Activated T-helper 2 cell treated with anti-CD3 and anti-CD28 coated beads, Interferon-gamma antibody, Interleukin-2, Interleukin-4, amounts not matched to agents 10 μg/mL and 5 μg/mL and 100 μg/mL, durations not matched to agents 14 hours and 24 hours and 36 hours (primary cell): Measurements from ENCODE around the gene RELL2. TPM values are rescaled to one million over a fixed set of nuclear protein-coding genes. Genes with fewer than 3 reads are reported as not detected.

Experiments used
- DNase-seq: peaks from one replicate; pipeline ENCODE4 v3.0.0; 2021; ENCODE audit warnings: low spot score
- H3K27ac Mint-ChIP-seq: one replicate; pipeline ENCODE4 v1.8.0; 2021; ENCODE audit warnings: mixed read lengths
- H3K27me3 Mint-ChIP-seq: one replicate; pipeline ENCODE4 v1.8.0; 2021; ENCODE audit warnings: low read depth, mixed read lengths
- H3K36me3 Mint-ChIP-seq: one replicate; pipeline ENCODE4 v1.8.0; 2021; ENCODE audit warnings: low read depth, mixed read lengths
- H3K4me1 Mint-ChIP-seq: one replicate; pipeline ENCODE4 v1.8.0; 2021; ENCODE audit warnings: low read depth, mixed read lengths
- H3K4me3 Mint-ChIP-seq: one replicate; pipeline ENCODE4 v1.8.0; 2021; ENCODE audit warnings: low read depth, mild to moderate bottlenecking, moderate library complexity, mixed read lengths
- H3K9me3 Mint-ChIP-seq: one replicate; pipeline ENCODE4 v1.8.0; 2021; ENCODE audit warnings: mixed read lengths
- intact Hi-C: fragments of 100-400 bp; cut with micrococcal nuclease; formaldehyde crosslinking; loops from one replicate; pipeline ENCODE4 v1.15.1; 2023
- total RNA-seq: library from RNA; stranded (reverse); gene quantifications from 2 replicates; pipeline ENCODE4 v1.2.3, GENCODE V29; 2022

Gene RELL2
- total RNA-seq, 1 donor from 2014 or later: 15.9 TPM

DNA sequence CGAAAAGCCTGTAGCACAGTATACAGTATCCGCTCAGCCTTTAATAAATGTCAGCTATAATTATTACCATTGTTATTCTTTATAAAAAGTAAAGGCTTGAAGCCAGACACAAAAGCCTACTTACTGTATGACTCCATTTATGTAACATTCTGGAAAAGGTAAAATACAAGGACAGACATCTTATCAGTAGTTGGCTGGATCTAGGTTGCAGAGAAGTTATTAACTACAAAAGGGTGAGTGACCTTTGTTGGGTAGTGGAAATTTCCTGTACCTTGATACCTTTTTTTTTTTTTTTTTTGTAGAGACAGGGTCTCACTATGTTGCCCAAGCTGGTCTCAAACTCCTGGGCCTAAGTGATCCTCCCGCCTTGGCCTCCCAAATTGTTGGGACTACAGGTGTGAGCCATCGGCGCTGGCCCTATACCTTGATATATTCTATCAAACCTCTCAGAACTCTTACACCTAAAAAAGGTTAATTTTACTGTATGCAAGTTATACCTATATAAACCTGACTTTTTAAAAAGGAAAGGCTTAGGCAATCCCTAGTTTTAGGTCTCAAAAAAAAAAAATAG lies 6.1 kb upstream of the RELL2 start:
- no peak overlapping the region for H3K4me3 Mint-ChIP-seq
- DNase-seq: no peak
- intact Hi-C loops: no loop called here
- H3K36me3 Mint-ChIP-seq: peaks cover 68% of the 10 kb centered on the region
- no peaks in the 10 kb centered on the region for H3K27me3 Mint-ChIP-seq
- H3K9me3 Mint-ChIP-seq: no peaks in the 10 kb centered on the region
- H3K4me1 Mint-ChIP-seq: peaks cover 25% of the 10 kb centered on the region
- no peak overlapping the region for H3K27ac Mint-ChIP-seq

DNA sequence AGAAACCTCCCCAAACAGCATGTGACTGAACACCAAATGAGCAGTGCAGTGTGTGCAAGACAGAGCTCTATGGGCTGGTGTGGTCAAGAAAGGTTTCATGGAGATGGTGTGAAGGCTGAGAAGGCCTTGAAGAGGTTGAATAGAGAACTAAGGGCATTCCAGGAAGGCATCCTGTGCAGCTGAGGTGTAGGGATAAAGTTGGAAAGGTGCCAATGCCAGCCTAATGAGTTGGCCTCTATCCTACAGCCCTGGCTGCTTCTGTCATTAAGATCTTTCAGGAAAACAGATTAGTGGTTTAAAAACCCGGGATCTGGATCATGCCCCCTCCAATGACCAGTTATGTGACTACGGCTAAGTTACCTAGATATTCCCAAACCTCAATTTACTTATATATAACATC lies 4.1 kb upstream of the RELL2 start:
- no peak overlapping the region for H3K27ac Mint-ChIP-seq
- intact Hi-C loops: no loop called here

DNA sequence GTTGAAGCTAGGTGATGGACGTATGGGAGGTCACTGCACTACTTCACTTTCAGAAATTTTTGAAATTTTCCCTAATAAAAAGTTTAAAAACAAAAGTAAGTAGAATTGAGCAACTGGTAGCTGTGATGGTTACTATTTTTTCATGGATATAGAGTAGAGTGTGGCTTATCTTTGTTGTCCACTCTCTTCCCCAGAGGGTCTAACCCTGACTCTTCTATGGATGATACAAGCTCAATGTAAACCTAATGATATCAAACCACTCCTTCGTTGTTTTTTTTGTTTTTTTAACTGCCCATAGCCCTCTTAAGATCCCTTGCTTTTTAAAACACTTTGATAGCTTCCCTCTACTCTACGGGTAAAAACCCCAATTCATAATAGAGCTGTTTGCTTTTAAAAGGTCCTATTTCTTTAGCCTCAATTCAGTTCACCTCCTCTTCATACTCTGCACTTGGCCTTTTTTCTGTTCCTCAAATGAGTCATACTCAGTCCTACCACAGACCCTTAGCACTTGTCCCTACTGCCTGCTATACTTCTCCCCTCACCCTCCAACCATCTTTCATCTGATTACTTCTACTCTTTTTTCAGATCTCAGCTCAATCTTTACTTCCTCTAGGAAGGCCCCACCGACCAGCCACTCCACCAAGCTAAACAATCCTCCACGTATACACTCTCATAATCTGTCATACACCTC lies 2.8 kb upstream of the RELL2 start:
- peak overlapping the region; percentile 56 for H3K27ac Mint-ChIP-seq
- no peak for DNase-seq
- H3K36me3 Mint-ChIP-seq: peaks cover 42% of the 10 kb centered on the region
- H3K9me3 Mint-ChIP-seq: no peaks in the 10 kb centered on the region
- peak overlapping the region; percentile 43 for H3K4me3 Mint-ChIP-seq
- H3K4me1 Mint-ChIP-seq: peaks cover 29% of the 10 kb centered on the region
- H3K27me3 Mint-ChIP-seq: no peaks in the 10 kb centered on the region
- intact Hi-C loops: no loop called here

More for the DNA sequence above, 4.1 kb upstream of the RELL2 start:
- H3K36me3 Mint-ChIP-seq: peaks cover 56% of the 10 kb centered on the region
- H3K27me3 Mint-ChIP-seq: no peaks in the 10 kb centered on the region
- no peaks in the 10 kb centered on the region for H3K9me3 Mint-ChIP-seq
- no peak for DNase-seq
- no peak overlapping the region for H3K4me3 Mint-ChIP-seq
- H3K4me1 Mint-ChIP-seq: peaks cover 29% of the 10 kb centered on the region

DNA sequence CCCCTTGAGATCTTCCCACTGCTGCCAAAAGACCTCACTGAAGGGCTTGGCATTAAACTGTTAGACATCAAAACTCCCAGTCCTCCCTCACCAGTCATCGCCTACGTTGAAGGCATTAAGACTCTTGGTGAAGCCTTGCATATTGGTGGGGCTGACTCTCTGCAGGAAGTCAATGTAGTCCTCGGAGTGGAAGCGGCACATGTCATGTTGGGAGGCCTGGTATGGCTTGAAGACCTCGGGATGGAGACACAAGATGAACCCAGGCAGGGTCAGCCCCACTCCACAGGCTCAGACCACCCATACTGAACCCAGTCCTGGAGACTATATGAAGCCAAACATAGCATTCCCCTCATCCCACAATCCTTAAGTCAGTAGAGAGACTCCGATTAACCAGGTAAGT lies 2.1 kb upstream of the RELL2 start:
- H3K27ac Mint-ChIP-seq: peak overlapping the region; percentile 11
- no peaks in the 10 kb centered on the region for H3K9me3 Mint-ChIP-seq
- peaks cover 35% of the 10 kb centered on the region for H3K36me3 Mint-ChIP-seq
- intact Hi-C loops: no loop called here
- peak overlapping the region; percentile 88 for H3K4me3 Mint-ChIP-seq
- H3K4me1 Mint-ChIP-seq: peaks cover 29% of the 10 kb centered on the region
- DNase-seq: no peak
- no peaks in the 10 kb centered on the region for H3K27me3 Mint-ChIP-seq

DNA sequence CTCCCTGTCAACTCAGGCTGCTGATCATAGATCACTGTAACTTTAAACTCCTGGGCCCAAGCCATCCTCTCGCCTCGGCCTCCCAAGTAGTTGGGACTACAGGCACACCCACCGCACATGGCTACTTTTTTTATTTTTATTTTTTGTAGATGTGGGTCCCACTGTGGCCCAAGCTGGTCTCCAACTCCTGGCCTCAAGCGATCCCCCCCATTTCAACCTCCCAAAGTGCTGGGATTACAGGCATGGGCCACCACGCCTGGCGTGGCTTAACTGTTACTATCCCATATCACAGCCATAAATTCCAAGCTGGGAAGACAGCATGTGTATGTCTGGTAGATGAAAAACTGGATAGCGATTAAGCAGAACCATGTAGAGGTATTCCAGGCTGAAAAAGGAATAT lies 1.2 kb upstream of the RELL2 start:
- Mint-ChIP-seq H3K27ac (no peak overlapping the region), H3K4me1 (peaks cover 29% of the 10 kb centered on the region), H3K9me3 (no peaks in the 10 kb centered on the region), H3K4me3 (peak overlapping the region; percentile 88), H3K36me3 (peaks cover 33% of the 10 kb centered on the region), H3K27me3 (no peaks in the 10 kb centered on the region)
- intact Hi-C loops: loop anchor here (1.0 kb wide), 3 partner anchors 16 to 43 kb away; partner anchors contain the start of genes DIAPH1 and FCHSD1
- no peak for DNase-seq

DNA sequence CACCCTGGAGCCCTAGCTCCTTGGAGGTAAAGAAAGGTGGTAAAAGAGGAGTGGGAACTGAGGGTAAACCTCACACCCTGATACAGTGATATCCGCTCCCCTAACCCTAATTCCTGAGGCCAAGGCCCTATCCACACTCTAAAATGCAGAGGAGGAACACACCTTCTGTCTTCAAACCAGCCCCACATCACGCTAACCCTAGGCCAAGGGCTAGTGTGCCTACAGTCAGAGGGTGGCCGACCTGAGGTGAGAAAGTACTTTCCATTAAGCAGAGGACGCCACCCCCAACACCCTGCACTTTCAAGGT lies 738 bp upstream of the RELL2 start:
- no peak for DNase-seq
- intact Hi-C loops: loop anchor here (1.0 kb wide), 3 partner anchors 15 to 44 kb away; partner anchors contain the start of genes DIAPH1 and FCHSD1
- Mint-ChIP-seq H3K27ac (peak overlapping the region; percentile 67), H3K4me1 (peaks cover 33% of the 10 kb centered on the region), H3K27me3 (no peaks in the 10 kb centered on the region), H3K4me3 (peak overlapping the region; percentile 88), H3K9me3 (no peaks in the 10 kb centered on the region), H3K36me3 (peaks cover 37% of the 10 kb centered on the region)

DNA sequence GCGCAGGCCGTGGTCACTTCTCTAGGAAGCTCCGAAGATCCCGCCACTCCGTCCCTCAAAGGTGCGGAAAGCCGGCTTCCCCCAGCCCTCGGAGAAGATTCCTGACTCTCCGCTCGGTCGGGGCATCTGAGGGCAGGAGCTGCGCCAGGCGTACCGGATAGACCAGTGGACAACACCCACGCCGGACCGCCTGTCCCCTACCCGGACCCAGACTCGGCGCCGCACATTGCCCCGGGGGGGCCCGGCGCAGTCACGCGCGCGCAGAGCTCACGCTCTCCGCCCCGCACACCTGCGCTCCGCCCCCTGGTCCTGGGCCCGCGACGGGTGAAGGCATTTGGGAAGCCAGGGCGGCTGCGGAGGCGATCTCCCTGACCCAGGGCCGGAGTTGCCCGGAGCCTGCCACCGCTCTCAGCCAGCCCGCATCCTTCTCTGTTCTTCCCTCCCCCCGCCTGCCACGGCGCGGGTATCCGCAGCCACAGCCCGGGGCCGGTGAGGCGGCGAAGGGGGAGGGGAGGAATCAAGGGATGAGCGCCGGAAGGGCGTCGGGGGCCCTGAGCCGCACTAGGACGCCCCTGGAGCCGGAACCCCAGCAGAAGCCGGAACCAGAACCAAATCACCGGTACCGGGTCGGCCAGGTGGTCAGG lies 448 bp downstream of the RELL2 start:
- DNase-seq: peak; percentile 53
- no peaks in the 10 kb centered on the region for H3K9me3 Mint-ChIP-seq
- intact Hi-C loops: no loop called here

DNA sequence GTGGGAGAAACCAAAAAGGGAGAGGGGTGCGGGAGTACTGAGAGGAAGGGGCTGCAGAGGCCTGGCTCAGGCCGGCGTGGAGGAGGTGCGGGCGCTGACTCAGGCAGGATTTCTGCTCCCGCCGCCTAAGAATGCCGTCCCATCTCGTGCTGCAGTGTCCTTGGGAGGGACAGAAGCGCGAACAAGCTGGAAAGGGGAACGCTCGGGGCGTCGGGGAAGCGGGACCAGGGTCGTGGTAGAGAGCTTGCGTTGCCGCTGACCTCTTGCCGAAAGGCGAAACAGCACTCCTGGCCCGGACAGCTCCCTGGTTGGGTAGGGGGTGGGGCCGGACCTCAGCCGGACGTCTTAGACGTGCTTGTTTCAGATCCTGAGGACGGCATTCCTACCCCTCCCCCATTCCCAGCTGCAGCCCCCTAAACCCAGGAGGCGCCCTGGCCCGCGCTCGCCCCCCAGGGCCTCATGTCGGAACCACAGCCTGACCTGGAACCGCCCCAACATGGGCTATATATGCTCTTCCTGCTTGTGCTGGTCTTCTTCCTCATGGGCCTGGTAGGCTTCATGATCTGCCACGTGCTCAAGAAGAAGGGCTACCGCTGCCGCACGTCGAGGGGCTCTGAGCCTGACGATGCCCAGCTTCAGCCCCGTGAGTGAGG lies 1.1 kb downstream of the RELL2 start:
- peak; percentile 53 for DNase-seq
- H3K4me1 Mint-ChIP-seq: peaks cover 40% of the 10 kb centered on the region
- intact Hi-C loops: no loop called here

More for the DNA sequence above, 448 bp downstream of the RELL2 start:
- H3K27me3 Mint-ChIP-seq: no peaks in the 10 kb centered on the region
- H3K4me1 Mint-ChIP-seq: peaks cover 43% of the 10 kb centered on the region
- peak overlapping the region; percentile 81 for H3K27ac Mint-ChIP-seq
- peaks cover 41% of the 10 kb centered on the region for H3K36me3 Mint-ChIP-seq
- peak overlapping the region; percentile 87 for H3K4me3 Mint-ChIP-seq

DNA sequence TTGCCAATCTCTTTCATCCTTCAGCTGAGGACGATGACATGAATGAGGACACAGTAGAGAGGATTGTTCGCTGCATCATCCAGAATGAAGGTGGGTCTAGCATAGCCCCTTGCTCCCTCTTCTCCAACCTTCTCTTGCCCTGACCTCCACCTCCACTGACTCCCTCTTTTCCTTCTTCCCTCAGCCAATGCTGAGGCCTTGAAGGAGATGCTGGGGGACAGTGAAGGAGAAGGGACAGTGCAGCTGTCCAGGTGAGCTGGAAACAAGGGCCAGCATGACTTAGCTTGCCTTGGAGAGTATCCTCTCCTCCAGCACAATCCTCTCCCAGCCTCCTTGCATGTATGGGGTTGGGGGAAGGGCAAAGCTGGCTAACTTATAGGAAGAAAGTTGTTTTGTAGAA lies 2.0 kb downstream of the RELL2 start:
- Mint-ChIP-seq H3K36me3 (peaks cover 33% of the 10 kb centered on the region), H3K27me3 (no peaks in the 10 kb centered on the region), H3K27ac (peak overlapping the region; percentile 72), H3K4me1 (peaks cover 39% of the 10 kb centered on the region), H3K9me3 (no peaks in the 10 kb centered on the region), H3K4me3 (peak overlapping the region; percentile 87)
- DNase-seq: no peak
- intact Hi-C loops: no loop called here

More for the DNA sequence above, 1.1 kb downstream of the RELL2 start:
- Mint-ChIP-seq H3K36me3 (peaks cover 34% of the 10 kb centered on the region), H3K9me3 (no peaks in the 10 kb centered on the region), H3K27me3 (no peaks in the 10 kb centered on the region), H3K27ac (peak overlapping the region; percentile 81), H3K4me3 (peak overlapping the region; percentile 87)

DNA sequence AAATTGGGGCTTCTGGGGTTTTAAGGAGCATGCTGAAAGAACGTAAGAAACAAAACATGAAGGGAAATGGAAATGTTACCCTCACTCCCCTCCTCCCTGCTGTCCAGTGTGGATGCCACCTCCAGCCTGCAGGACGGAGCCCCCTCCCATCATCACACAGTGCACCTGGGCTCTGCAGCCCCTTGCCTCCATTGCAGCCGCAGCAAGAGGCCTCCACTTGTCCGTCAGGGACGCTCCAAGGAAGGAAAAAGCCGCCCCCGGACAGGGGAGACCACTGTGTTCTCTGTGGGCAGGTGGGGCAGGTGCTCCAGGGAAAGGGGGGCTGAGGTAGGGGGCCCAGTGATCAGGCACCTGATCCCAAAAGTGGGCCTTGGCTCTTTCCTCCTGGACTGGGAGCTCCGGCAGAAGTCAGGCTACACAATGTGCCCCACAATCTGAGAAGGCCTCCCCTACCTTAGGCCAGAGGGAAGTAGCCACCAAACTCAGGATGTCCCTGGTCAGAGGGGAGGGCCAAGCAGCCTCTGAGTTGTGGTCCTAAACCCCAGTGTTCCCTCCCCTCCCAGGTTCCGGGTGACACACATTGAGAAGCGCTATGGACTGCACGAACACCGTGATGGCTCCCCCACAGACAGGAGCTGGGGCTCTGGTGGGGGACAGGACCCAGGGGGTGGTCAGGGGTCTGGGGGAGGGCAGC lies 2.7 kb downstream of the RELL2 start:
- Mint-ChIP-seq H3K27me3 (no peaks in the 10 kb centered on the region), H3K4me3 (no peak overlapping the region), H3K27ac (no peak overlapping the region), H3K4me1 (peaks cover 33% of the 10 kb centered on the region), H3K36me3 (peaks cover 29% of the 10 kb centered on the region), H3K9me3 (no peaks in the 10 kb centered on the region)
- DNase-seq: no peak
- intact Hi-C loops: no loop called here

DNA sequence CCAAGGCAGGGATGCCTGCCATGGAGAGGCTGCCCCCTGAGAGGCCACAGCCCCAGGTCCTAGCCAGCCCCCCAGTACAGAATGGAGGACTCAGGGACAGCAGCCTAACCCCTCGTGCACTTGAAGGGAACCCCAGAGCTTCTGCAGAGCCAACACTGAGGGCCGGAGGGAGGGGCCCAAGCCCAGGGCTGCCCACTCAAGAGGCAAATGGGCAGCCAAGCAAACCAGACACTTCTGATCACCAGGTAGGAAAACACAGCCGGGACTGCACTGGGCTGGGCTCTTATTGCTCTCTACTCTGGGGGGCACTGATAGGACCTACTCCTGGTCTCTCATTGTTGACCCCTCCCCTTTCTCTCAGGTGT lies 3.2 kb downstream of the RELL2 start:
- no peak overlapping the region for H3K4me3 Mint-ChIP-seq
- peaks cover 28% of the 10 kb centered on the region for H3K4me1 Mint-ChIP-seq
- DNase-seq: no peak
- no peak overlapping the region for H3K27ac Mint-ChIP-seq
- no peaks in the 10 kb centered on the region for H3K27me3 Mint-ChIP-seq
- intact Hi-C loops: no loop called here
- peaks cover 29% of the 10 kb centered on the region for H3K36me3 Mint-ChIP-seq
- H3K9me3 Mint-ChIP-seq: no peaks in the 10 kb centered on the region

DNA sequence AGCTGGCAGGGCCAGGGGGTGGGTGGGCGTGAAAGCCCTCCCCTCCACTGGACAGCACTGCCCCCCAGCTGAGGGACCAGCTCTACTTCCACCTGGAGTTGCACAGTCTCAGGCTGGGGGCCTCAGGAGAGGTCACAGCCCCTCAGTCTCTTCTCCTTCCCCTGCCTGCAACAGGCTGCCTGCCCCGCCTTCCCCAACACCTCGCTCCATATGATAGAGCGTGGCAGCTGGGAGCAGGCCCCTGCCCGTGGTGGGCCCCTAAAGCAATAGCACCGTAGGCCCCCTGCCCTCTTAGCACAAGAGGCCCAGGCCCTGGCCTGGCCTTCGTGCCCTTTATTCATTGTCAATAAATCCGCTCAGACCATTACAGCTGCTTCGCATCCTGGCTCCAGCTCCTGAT lies 3.9 kb downstream of the RELL2 start:
- DNase-seq: no peak
- Mint-ChIP-seq H3K27ac (no peak overlapping the region), H3K4me3 (no peak overlapping the region), H3K9me3 (no peaks in the 10 kb centered on the region), H3K4me1 (peaks cover 22% of the 10 kb centered on the region), H3K27me3 (no peaks in the 10 kb centered on the region), H3K36me3 (peaks cover 28% of the 10 kb centered on the region)
- intact Hi-C loops: no loop called here
